ENCODE measurements around the gene DENND2A.
A peak's percentile ranks its signal among the peaks of the same experiment; 100 is the strongest.

DENND2A gene

DNA sequence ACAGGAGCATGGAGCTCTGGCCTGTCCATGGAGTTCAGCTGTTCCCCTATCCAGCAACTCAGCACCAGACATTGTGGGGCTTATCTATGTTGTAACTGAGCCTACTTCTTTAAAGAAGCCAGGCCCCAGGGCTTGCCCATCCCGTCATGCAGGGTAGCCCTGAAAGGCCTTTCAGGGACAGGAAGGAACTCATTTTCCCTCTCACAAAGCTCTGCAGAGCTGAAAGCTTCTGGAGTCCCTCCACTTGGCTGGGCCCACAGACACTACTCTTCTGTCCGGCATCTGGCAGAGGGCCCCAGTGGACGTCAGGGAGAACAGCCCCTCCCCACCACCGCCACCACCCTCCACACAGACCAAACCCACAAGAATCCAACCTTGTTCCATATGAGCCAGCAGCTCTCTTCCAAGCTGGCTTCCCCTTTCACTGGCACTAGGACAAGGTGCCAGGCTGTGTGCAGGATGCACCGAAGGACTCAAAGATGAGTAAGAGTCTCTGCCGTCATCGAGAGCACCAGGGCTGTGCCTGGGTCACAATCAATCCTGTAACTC lies 33.1 kb downstream of the DENND2A start:
- H3K27me3 ChIP-seq, result peaks cover 0 to 3% of the 10 kb centered on the region in 2 donors
- no peaks in the 10 kb centered on the region for H3K9me3 ChIP-seq
- DNase-seq, result peak; percentile 28 to 63
- intact Hi-C loops (cut with DNase I; ENCODE audit: low total_unique reads), result no loop called here
- TF ChIP-seq, protein P1, sequence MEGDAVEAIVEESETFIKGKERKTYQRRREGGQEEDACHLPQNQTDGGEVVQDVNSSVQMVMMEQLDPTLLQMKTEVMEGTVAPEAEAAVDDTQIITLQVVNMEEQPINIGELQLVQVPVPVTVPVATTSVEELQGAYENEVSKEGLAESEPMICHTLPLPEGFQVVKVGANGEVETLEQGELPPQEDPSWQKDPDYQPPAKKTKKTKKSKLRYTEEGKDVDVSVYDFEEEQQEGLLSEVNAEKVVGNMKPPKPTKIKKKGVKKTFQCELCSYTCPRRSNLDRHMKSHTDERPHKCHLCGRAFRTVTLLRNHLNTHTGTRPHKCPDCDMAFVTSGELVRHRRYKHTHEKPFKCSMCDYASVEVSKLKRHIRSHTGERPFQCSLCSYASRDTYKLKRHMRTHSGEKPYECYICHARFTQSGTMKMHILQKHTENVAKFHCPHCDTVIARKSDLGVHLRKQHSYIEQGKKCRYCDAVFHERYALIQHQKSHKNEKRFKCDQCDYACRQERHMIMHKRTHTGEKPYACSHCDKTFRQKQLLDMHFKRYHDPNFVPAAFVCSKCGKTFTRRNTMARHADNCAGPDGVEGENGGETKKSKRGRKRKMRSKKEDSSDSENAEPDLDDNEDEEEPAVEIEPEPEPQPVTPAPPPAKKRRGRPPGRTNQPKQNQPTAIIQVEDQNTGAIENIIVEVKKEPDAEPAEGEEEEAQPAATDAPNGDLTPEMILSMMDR (IDR thresholded peaks at IDR 0.05), result no peak
- peaks cover 0 to 8% (median 0%) of the 10 kb centered on the region in 4 donors for H3K4me1 ChIP-seq
- no peaks in the 10 kb centered on the region for H3K36me3 ChIP-seq
- no peak overlapping the region for H3K4me3 ChIP-seq
- H3K27ac ChIP-seq, result no peak overlapping the region

- TF ChIP-seq, protein P1 (IDR thresholded peaks at IDR 0.05), result no peak
These were observed 35.3 kb downstream of the DENND2A start for GRCh38 chr7:140605337-140605736.

GRCh38 chr7:140604760-140605159 lies 35.9 kb downstream of the DENND2A start:
- intact Hi-C loops (cut with DNase I; ENCODE audit: low total_unique reads), result no loop called here
- Histone ChIP-seq H3K27ac (no peak overlapping the region), H3K9me3 (no peaks in the 10 kb centered on the region), H3K4me3 (no peak overlapping the region), H3K4me1 (peaks cover 0 to 8% (median 0%) of the 10 kb centered on the region in 4 donors), H3K36me3 (no peaks in the 10 kb centered on the region), H3K27me3 (peaks cover 0 to 8% of the 10 kb centered on the region in 2 donors)
- no peak for DNase-seq
- TF ChIP-seq, protein P1 (IDR thresholded peaks at IDR 0.05), result no peak

More at GRCh38 chr7:140605337-140605736, 35.3 kb downstream of the DENND2A start:
- Histone ChIP-seq H3K27me3 (peaks cover 0 to 8% of the 10 kb centered on the region in 2 donors), H3K9me3 (no peaks in the 10 kb centered on the region), H3K4me1 (peaks cover 0 to 8% (median 0%) of the 10 kb centered on the region in 4 donors), H3K36me3 (no peaks in the 10 kb centered on the region), H3K27ac (no peak overlapping the region), H3K4me3 (no peak overlapping the region)
- intact Hi-C loops (cut with DNase I; ENCODE audit: low total_unique reads), result no loop called here
- no peak for DNase-seq

DNA sequence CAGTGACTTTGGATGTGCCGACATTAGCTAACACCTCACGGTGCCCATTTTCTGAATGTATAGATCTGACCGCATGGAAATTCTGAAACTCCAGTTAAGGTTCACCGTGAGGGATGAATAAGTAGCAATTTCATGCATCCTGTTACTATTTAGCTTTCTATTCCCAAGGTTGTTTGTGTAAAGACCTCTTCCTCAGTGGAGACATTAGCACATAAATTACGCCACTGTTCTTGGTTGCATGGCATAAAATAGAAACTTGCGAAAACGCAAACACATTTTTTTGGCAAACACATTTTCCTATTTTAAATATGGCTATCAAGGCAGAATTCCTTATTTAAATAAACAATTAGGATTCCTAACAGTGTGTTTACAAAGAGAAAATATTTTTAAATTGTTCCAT lies 36.5 kb downstream of the DENND2A start:
- Histone ChIP-seq H3K4me1 (peaks cover 0 to 8% (median 0%) of the 10 kb centered on the region in 4 donors), H3K36me3 (no peaks in the 10 kb centered on the region), H3K27me3 (peaks cover 0 to 8% of the 10 kb centered on the region in 2 donors), H3K9me3 (no peaks in the 10 kb centered on the region), H3K4me3 (no peak overlapping the region), H3K27ac (no peak overlapping the region)
- intact Hi-C loops (cut with DNase I; ENCODE audit: low total_unique reads), result no loop called here
- TF ChIP-seq, protein P1 (IDR thresholded peaks at IDR 0.05), result no peak
- no peak for DNase-seq

- Histone ChIP-seq H3K27me3 (peaks cover 0 to 8% of the 10 kb centered on the region in 2 donors), H3K4me1 (peaks cover 0 to 2% (median 0%) of the 10 kb centered on the region in 4 donors), H3K27ac (no peak overlapping the region), H3K36me3 (no peaks in the 10 kb centered on the region), H3K9me3 (no peaks in the 10 kb centered on the region), H3K4me3 (no peak overlapping the region)
- TF ChIP-seq, protein P1 (IDR thresholded peaks at IDR 0.05), result no peak
- peak in 1 of 2 donors; percentile 61 for DNase-seq
- intact Hi-C loops (cut with DNase I; ENCODE audit: low total_unique reads), result no loop called here
These were observed 38.9 kb downstream of the DENND2A start for GRCh38 chr7:140601566-140602174.
